Common myeloid progenitor, CD34-positive (primary cell): ENCODE data around the gene NUCKS1.
A peak's percentile ranks its signal among the peaks of the same experiment; 100 is the strongest.
"Not testable (repeated sequence)": the region's sequence is repeated elsewhere in the genome, so short reads cannot be mapped to it uniquely, and the experiment has no call there.

ENCODE experiments used
- CTCF ChIA-PET: fragments of 350-600 bp; sonication (Branson Sonifier 250); formaldehyde crosslinking; loops from one replicate; lab custom pipeline; 2021; ENCODE audit warnings: antibody characterized with exemption; lab: Charles Lee
- POLR2A ChIA-PET: fragments of 350-600 bp; sonication (Branson Sonifier 250); formaldehyde crosslinking; loops from one replicate; lab custom pipeline; 2021; ENCODE audit warnings: antibody characterized with exemption; lab: Charles Lee
- DNase-seq, 3 donors: peaks; one replicate each; pipeline versions ENCODE4 v3.0.0 to v3.0.0-alpha.2; 2013
- H3K27ac ChIP-seq, 2 experiments: 1 replicate in 1 of 2; 2 replicates in 1 of 2; pipeline ENCODE4 v1.7.0; 2013; ENCODE audit warnings: inconsistent platforms in 2 of 2, low read length in 2 of 2, mild to moderate bottlenecking in 2 of 2, low read depth in 1 of 2, moderate library complexity in 1 of 2; ENCODE audit not compliant: severe bottlenecking in 2 of 2, insufficient read depth in 1 of 2, poor library complexity in 1 of 2
- H3K27me3 ChIP-seq, 5 experiments: replicated peaks in 2 of 5; 1 replicate in 3 of 5; 2 replicates in 2 of 5; pipeline versions ENCODE4 v1.6.1 to v1.7.0; 2013; ENCODE audit warnings: low read length in 4 of 5, mild to moderate bottlenecking in 2 of 5, moderate library complexity in 2 of 5, inconsistent platforms in 1 of 5; ENCODE audit not compliant: insufficient read depth in 5 of 5, control insufficient read depth in 4 of 5
- H3K36me3 ChIP-seq, 4 experiments: 1 replicate in 2 of 4; 2 replicates in 2 of 4; pipeline versions ENCODE4 v1.6.1 to v1.7.0; 2013; ENCODE audit warnings: low read length in 3 of 4, control low read depth in 1 of 4, mild to moderate bottlenecking in 1 of 4; ENCODE audit not compliant: control insufficient read depth in 4 of 4, insufficient read depth in 4 of 4
- H3K4me1 ChIP-seq, 4 experiments: 1 replicate in 3 of 4; 2 replicates in 1 of 4; pipeline versions ENCODE4 v1.6.1 to v1.7.1; 2013; ENCODE audit warnings: low read length in 3 of 4, mild to moderate bottlenecking in 3 of 4, control low read depth in 1 of 4, inconsistent platforms in 1 of 4, moderate library complexity in 1 of 4; ENCODE audit not compliant: control insufficient read depth in 4 of 4, insufficient read depth in 4 of 4; ENCODE audit errors: control extremely low read depth in 1 of 4
- H3K4me3 ChIP-seq, 7 experiments: 1 replicate in 4 of 7; 2 replicates in 3 of 7; pipeline versions ENCODE4 v1.5.1 to v1.7.0; 2013; ENCODE audit warnings: mild to moderate bottlenecking in 7 of 7, low read length in 6 of 7, moderate library complexity in 6 of 7, inconsistent platforms in 2 of 7, low read depth in 2 of 7, control low read depth in 1 of 7; ENCODE audit not compliant: insufficient read depth in 4 of 7, control insufficient read depth in 1 of 7; ENCODE audit errors: extremely low read depth in 1 of 7
- H3K9me3 ChIP-seq, 5 experiments: 1 replicate in 4 of 5; 2 replicates in 1 of 5; pipeline versions ENCODE4 v1.6.1 to v1.7.1; 2013; ENCODE audit warnings: low read length in 4 of 5, mild to moderate bottlenecking in 2 of 5, inconsistent platforms in 1 of 5, low read depth in 1 of 5, moderate library complexity in 1 of 5; ENCODE audit not compliant: control insufficient read depth in 4 of 5, insufficient read depth in 2 of 5; ENCODE audit errors: control extremely low read depth in 1 of 5
- WGBS: methylation state at CpG from one replicate; pipeline ENCODE4 v1.1.5; 2013; ENCODE audit not compliant: insufficient coverage; 5-methylcytosine and 5-hydroxymethylcytosine counted together

Gene NUCKS1

DNA sequence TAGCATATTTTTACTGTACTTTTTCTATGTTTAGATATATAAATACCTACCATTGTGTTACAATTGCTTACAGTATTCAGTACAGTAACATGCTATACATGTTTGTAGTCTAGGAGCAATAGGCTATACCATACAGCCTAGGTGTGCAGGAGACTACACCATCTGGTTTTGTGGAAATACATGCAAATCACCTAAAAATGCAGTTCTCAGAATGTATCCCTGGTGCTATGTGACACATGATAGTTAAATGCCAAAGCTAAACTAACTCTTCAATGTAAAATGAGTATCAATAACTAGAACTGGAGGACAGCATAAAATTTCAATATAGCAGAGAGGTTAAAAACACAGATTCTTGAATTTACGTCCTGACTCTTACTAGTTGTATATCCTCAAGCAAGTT lies 14.8 kb downstream of the NUCKS1 start:
- peaks cover 0 to 2% (median under 1%) of the 10 kb centered on the region in 4 experiments for H3K4me1 ChIP-seq
- CTCF ChIA-PET = interaction anchor here (2.0 to 6.1 kb wide), 3 partner anchors 11 to 76 kb away, joined by 5 to 32 read pairs (median 6); no protein-coding TSS in a partner anchor
- no peak for DNase-seq
- H3K9me3 ChIP-seq = no peaks in the 10 kb centered on the region
- no peak overlapping the region for H3K4me3 ChIP-seq
- peaks cover 5 to 36% (median 6%) of the 10 kb centered on the region in 4 experiments for H3K36me3 ChIP-seq
- WGBS = no CpG with 5 or more reads among the region's 1 CpG
- POLR2A ChIA-PET = interaction anchor here (0.7 kb wide), 1 partner anchor 13 kb away, joined by 3 read pairs; no protein-coding TSS in a partner anchor
- H3K27ac ChIP-seq = no peak overlapping the region
- no peaks in the 10 kb centered on the region for H3K27me3 ChIP-seq

DNA sequence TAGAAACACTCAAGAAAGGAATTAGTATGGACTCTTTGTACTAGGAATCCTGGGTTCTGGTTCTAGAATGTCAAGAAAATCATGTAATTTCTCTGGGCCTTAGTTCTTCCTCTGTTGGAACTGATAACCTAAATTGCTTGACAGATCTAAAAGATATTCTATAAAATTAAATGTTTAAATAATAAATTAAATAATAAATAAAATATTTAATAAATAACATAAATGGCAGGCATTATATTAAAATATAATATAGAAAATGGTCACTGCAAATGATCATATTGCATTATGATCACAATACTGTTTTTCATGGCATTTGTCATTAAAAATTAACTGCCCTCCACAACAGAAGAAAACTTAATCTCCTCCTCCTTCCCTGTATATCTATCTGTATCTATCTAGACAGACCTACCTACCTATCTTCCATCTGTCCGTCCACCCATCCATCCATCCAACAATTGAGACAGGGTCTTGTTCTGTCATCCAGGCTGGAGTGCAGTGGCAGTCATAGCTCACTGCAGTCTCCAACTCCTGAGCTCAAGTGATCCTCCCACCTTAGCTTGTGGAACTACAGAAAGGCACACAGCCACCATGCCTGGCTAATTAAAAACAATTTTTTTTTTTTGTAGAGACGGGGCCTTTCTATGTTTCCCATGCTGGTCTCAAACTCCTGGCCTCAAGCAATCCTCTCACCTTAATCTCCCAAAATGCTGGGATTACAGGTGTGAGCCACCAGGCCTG lies 16.4 kb downstream of the NUCKS1 start:
- Histone ChIP-seq H3K27me3 (no peaks in the 10 kb centered on the region), H3K4me1 (no peaks in the 10 kb centered on the region), H3K27ac (no peak overlapping the region), H3K4me3 (no peak overlapping the region), H3K9me3 (no peaks in the 10 kb centered on the region), H3K36me3 (peaks cover under 1 to 38% (median 5%) of the 10 kb centered on the region in 4 experiments)
- ChIA-PET POLR2A (interaction anchor here (0.5 to 0.6 kb wide), 2 partner anchors 24 to 188 kb away, joined by 4 to 8 read pairs; no protein-coding TSS in a partner anchor), CTCF (interaction anchor here (0.8 to 1.8 kb wide), 3 partner anchors 11 to 41 kb away, joined by 4 to 5 read pairs (median 4); no protein-coding TSS in a partner anchor)
- 100% methylated on average over 2 of the region's 2 CpGs for WGBS
- DNase-seq = peak in 2 of 3 donors; percentile 22 to 26

DNA sequence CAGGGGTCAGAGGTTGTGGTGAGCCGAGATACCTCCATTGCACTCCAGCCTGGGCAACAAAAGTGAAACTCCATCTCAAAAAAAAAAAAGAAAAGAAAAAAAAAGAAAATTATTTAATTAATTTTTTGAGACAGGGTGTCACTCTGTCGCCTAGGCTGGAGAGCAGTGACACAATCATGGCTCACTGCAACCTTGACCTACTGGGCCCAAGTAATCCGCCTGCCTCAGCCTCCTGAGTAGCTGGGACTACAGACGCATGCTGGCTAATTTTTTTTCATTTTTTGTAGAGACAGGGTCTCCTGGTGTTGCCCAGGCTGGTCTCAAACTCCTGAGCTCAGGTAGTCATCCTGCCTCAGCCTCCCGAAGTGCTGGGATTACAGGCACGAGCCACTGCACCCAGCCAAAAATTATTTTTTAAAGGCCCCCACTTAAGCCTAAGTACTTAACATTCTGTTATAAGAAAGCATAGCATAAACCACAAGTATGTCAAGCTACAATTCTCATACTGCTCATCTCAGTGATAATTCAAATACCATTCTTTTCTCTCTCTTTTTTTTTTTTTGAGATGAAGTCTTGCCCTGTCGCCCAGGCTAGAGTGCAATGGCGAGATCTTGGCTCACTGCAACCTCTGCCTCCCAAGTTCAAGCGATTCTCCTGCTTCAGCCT lies 19.9 kb downstream of the NUCKS1 start:
- Histone ChIP-seq H3K4me3 (no peak overlapping the region), H3K27me3 (no peaks in the 10 kb centered on the region), H3K4me1 (no peaks in the 10 kb centered on the region), H3K36me3 (peaks cover 0 to 57% (median 12%) of the 10 kb centered on the region in 4 experiments), H3K27ac (no peak overlapping the region), H3K9me3 (no peaks in the 10 kb centered on the region)
- 98% methylated on average over 8 of the region's 9 CpGs for WGBS
- ChIA-PET POLR2A (interaction anchor here (0.6 kb wide), 1 partner anchor 16 kb away, joined by 8 read pairs; no protein-coding TSS in a partner anchor), CTCF (interaction anchor here (0.8 to 3.6 kb wide), 6 partner anchors 8 to 94 kb away, joined by 3 to 16 read pairs (median 6); no protein-coding TSS in a partner anchor)
- no peak for DNase-seq

DNA sequence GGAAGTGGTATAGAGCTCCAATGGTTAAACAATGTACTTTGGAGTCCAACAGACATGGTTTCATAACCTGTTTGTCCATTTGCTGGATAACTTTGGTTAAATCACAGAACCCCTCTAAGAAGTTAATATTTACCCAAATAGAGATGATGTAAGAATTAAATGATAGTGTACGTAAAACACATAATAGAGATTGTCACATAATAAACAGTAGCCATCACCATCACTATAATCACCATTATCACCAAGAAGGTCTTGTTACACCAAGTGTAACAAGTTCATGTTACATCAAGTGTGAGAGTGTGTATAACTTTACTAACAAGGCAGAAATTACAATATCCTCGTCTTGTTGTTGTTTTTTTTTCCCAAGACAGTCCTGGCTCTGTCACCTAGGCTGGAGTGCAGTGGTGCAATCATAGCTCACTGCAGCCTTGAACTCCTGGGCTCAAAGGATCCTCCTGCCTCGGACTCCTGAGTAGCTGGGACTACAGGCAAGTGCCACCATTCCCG lies 23.3 kb downstream of the NUCKS1 start:
- Histone ChIP-seq H3K4me1 (no peaks in the 10 kb centered on the region), H3K4me3 (no peak overlapping the region), H3K9me3 (no peaks in the 10 kb centered on the region), H3K27ac (no peak overlapping the region), H3K27me3 (no peaks in the 10 kb centered on the region), H3K36me3 (peaks cover 7 to 67% (median 21%) of the 10 kb centered on the region in 4 experiments)
- POLR2A ChIA-PET = no interaction called here
- CTCF ChIA-PET = interaction anchor here (1.1 to 7.9 kb wide), 6 partner anchors 12 to 94 kb away, joined by 3 to 60 read pairs (median 4); partner anchors contain the start of gene ELK4
- WGBS = 86% methylated on average over 2 of the region's 4 CpGs
- no peak for DNase-seq

DNA sequence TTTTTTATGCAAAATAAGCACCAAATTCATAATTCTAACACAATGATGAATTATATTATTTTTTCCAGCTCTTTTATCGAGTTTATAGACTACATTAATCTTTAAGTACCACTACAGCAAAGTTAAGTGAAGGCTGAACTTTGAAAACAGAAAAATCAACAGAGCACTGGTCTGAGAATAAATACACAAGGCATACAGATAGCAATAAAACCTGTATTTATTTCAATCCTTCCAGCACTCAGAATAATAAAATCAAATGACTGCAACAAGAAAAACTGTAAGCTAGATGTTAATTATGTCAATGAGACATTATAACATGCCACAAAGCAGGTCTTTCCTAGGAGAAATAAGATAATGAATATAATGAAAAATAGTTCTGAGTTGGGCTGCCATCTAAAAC lies 24.5 kb downstream of the NUCKS1 start:
- Histone ChIP-seq H3K9me3 (no peaks in the 10 kb centered on the region), H3K4me1 (no peaks in the 10 kb centered on the region), H3K4me3 (no peak overlapping the region), H3K36me3 (peaks cover 9 to 74% (median 30%) of the 10 kb centered on the region in 4 experiments), H3K27me3 (no peaks in the 10 kb centered on the region), H3K27ac (no peak overlapping the region)
- ChIA-PET CTCF (interaction anchor here (1.3 to 7.9 kb wide), 8 partner anchors 11 to 196 kb away, joined by 3 to 60 read pairs (median 6); no protein-coding TSS in a partner anchor), POLR2A (no interaction called here)
- WGBS = no CpG with 5 or more reads among the region's 1 CpG
- DNase-seq = no peak

DNA sequence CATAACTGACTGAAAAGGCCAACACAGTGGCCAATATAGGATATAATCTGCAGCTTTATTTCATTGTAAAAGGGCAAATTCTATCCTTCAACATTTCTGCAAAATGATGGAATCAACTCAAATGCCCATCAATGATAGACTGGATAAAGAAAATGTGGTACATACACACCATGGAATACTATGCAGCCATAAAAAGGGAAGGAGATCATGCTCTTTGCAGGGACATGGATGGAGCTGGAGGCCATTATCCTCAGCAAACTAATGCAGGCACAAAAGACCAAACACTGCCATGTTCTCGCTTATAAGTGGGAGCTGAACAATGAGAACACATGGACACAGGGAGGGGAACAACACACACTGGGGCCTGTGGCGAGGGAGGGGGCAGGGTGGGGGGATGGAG lies 29.2 kb downstream of the NUCKS1 start:
- POLR2A ChIA-PET, H3K27ac ChIP-seq, H3K9me3 ChIP-seq, DNase-seq, H3K27me3 ChIP-seq, H3K4me3 ChIP-seq, H3K4me1 ChIP-seq: not testable (repeated sequence)
- CTCF ChIA-PET = interaction anchor here (1.2 to 7.9 kb wide), 4 partner anchors 9 to 191 kb away, joined by 3 to 60 read pairs (median 31); no protein-coding TSS in a partner anchor
- WGBS = 100% methylated on average over 2 of the region's 2 CpGs
- H3K36me3 ChIP-seq = peaks cover 15 to 87% (median 53%) of the 10 kb centered on the region in 4 experiments
